ENCODE results near the gene PTPRE.
A peak's percentile ranks its signal among the peaks of the same experiment; 100 is the strongest.
"Not testable (repeated sequence)": the region's sequence is repeated elsewhere in the genome, so short reads cannot be mapped to it uniquely, and the experiment has no call there.

The PTPRE gene

DNA sequence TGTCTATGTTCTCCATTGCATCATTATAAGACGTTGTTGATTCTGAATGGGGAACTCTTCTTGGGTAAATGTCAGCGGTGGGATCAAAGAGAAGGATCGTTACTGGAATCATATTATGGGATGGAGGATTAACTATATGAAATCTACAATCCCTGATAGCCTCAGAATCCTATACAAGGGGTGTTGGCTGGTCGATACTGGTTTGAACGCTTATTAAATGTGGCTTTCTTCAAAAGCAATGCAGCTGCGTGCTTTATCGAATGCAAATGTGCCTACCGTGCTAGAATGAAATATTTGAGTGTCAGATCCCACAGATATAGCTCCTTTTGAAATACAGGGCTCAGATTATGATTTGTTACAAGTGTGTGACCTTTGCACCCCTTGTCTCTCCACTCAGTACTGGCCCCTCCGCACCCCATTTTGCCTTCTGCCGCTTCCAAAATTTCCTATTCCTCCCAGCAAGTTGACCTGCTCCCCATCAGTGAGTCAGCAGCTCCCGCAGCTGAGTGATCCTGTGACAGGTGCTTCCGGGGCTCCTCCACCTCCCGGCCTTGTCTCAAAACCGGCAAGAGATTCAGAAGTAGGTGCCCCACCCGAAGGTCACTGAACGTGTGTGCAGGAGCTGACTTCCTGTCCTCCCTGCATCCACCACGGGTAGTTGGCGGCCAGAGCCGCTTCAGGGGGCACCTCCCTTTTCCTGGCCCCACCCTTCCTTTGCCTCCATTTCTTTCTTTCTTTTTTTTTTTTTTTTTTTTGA lies 76.6 kb downstream of the PTPRE start:
- DNase-seq (ENCODE audit: low spot score) = no peak

DNA sequence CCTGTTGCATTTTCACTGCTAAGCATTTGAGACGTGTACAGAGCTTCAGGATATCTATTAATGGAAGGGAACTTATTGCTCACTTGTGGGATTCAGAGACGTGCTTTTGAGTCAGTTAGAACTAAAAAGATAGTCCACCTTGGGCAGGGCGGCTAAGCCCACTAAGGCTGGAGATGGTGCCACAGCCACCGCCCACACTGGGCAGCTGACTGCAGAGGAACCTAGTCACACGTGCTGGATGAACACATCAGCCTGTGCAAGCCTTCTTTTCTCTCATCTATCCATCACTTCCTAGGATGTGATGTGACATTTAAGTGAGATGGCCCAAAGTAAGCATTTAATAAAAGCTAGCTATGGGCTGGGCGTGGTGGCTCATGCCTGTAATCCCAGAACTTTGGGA lies 78.0 kb downstream of the PTPRE start:
- no peak for DNase-seq (ENCODE audit: low spot score)

DNA sequence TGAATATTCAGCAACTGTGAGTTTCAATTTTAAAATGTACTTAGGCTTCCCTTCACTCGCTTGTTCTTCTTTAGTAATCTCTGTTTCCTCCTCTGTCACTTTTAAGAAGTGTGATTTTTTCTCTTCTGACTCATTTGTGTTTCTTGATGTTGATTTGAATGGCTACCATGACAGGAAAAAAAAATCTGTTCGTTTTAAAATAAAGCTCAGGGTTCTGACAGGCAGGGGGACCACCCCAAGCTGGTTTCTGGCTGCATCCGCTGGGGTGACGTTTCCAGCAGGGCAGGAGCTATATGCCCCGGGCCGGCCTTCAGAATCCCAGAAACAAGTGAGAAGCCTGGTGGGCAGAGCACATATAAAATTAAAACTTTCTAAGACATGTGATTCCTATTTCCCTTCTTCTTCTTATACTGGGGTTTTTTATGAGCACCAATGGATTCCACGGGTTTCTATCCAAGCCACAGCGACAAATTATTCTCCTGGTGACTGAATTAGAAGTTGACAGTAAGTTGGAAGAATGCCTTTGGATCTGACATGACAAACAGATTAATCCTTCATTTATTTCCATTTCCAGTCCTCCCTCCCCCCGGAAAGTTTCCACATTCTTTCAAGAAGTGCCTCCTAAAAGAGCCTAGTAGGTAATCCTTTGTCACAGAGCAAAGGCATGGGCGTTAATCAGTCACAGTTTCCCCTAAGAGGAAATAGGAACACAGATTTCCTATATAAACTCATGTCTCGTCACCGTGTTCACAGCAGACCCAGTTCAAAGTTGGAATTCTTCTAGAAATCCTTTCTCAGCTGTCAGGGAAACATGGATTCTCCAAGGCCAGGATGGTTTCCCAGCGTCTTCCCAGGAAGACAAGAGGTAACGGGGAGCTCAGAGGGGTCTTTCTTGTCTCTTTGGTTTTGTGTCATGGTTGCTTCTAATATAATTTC lies 79.9 kb downstream of the PTPRE start:
- DNase-seq (ENCODE audit: low spot score) = no peak

GRCh38 chr10:127987467-127988380 lies 80.8 kb downstream of the PTPRE start:
- DNase-seq (ENCODE audit: low spot score) = no peak

GRCh38 chr10:127989481-127990012 lies 82.6 kb downstream of the PTPRE start:
- no peak for DNase-seq (ENCODE audit: low spot score)

DNA sequence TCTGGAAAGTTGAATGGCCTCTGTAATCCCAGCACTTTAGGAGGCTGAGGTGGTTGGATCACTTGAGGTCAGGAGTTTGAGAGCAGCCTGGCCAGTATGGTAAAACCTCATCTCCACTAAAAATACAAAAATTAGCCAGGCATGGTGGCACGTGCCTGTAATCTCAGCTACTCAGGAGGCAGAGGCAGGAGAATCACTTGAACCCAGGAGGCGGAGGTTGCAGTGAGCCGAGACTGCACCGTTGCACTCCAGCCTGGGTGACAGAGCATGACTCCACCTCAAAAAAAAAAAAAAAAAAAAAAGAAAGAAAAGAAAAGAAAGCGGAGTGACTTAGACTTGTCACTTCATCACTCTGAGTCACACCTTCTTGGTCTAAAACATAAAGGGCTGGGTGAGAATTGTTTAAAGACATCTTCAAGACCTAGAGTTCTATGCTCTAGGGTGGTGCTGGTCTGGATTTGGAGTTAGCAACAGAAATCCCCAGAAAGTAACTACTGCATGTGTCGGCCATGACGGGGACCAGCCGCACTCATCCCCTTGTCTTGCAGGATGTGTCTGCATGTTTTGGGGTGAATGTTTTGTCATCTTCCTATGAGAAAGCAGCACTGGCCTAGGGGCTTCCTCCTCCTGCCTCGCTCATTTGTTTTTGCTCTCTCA lies 83.4 kb downstream of the PTPRE start:
- not testable (repeated sequence) for DNase-seq (ENCODE audit: low spot score)

- no peak for DNase-seq (ENCODE audit: low spot score)
Measured at GRCh38 chr10:127990846-127991542, 84.1 kb downstream of the PTPRE start.

DNA sequence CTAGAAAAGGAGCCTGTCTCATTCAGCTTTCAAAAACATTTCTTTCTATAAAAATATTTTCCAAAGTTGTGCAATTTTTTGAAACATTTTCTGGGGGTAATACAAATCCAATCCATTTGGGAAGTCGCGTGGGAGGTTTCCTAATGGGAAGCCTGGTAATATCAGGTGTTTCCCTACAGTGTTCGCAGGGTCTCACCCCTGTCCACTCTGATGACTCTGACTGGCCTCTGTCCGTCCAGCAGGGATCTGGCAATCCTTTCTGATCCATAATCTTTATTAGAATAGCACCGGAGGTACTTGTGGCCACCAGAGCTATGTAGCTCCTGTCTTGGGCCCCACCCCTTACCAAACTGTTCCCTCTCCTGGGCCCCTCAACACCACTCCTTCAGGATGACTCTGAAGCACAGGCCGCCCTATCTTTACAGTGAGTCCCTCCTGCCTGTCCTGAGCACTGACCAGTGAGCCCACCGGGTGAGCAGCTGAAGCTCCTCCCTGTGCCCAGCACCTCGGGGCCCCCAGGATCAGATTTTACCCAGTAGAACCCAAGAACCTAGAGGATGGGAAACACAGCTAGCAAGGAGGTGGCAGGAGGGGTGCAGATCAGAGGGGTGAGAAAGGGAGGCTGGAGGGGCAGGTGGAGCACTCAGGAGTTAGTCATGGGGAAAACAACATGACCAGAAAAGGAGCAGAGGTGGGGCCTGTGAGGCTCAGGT lies 84.8 kb downstream of the PTPRE start:
- DNase-seq (ENCODE audit: low spot score) = no peak

GRCh38 chr10:127992376-127992775 lies 85.5 kb downstream of the PTPRE start:
- no peak for DNase-seq (ENCODE audit: low spot score)

DNA sequence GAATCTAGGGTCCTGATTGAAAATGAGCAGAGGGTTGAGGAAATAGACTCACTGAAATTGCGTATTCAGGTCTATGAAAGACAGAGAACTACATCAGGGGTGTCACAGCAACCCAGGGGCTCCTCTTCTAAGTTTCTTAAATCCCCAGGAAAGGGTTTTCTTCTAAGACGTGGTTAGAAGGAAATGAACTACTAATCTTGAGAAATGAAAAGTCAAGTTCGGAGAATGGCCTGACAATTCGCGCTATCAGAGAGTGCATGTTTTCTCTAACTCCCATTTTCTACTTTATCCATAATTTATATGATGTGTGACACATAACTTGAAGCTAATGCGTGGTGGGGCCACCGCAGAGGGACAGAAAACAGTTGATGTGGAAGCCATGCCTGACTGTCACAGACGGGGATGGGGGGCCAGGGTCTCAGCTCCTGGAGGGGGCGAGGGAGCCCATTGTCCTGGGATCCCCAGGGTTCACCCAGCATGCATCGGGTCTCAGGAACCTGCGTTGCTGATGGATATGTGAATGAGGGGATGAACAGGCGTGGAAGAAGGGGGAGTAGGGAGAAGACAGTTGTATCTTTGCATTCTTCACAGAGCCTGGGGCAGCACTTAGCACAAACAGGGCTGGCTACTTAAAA lies 86.3 kb downstream of the PTPRE start:
- no peak for DNase-seq (ENCODE audit: low spot score)

- no peak for DNase-seq (ENCODE audit: low spot score)
Measured at GRCh38 chr10:127995939-127996338, 89.0 kb downstream of the PTPRE start.

DNA sequence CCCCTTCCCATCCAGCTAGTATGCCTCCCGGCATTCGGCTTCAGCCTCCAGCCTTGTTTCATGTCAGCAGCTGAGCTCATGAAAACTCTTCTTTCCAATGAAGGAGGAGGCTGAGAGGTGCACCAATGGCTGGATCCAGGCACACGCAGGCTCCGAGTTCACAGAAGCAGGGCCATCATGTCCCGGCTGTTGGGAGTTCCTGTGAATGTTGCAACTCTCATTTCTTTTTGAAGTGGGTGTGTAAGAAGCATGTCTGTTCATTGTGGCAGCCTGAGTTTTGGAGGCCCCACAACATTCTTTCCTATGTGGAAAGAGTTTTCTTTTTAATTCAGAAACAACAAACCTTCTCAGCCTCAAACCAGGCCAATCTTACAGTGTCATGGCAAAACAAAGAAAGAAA lies 89.7 kb downstream of the PTPRE start:
- no peak for DNase-seq (ENCODE audit: low spot score)

- DNase-seq (ENCODE audit: low spot score) = no peak
Measured at GRCh38 chr10:127997271-127997670, 90.4 kb downstream of the PTPRE start.

GRCh38 chr10:127997937-127998336 lies 91.0 kb downstream of the PTPRE start:
- DNase-seq (ENCODE audit: low spot score) = peak; percentile 72

DNA sequence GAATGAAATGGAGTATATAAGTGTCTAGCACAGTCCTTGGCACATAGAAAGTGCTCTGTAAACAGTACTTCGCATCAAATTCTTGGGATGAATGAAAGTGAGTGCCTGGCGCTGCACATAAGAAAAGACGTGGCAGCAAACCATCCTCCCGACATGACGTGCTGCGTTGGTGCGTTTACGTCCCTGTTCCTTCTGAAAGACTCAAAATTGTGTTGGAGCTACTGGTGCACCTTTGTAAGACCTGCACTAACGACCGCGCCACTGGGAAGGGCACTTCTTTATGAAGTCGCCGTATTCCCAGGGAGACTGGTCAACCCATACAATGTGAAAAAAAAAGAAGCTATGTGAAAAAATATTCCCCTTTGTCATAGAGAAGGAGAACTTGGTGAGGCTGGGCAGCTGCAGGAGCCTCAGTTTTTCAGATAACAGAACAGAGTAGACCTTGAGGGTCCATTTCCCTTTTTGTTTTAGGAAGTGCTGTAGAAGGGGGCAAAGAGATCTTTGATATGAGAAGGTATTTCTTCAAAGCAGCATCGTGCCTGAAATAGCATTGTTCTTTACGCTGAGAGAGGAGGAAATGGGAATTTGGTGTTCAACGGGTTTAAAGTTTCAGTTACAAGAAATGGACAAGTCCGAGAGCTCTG lies 91.7 kb downstream of the PTPRE start:
- no peak for DNase-seq (ENCODE audit: low spot score)

GRCh38 chr10:127999297-128000129 lies 92.6 kb downstream of the PTPRE start:
- peak; percentile 83 for DNase-seq (ENCODE audit: low spot score)

DNA sequence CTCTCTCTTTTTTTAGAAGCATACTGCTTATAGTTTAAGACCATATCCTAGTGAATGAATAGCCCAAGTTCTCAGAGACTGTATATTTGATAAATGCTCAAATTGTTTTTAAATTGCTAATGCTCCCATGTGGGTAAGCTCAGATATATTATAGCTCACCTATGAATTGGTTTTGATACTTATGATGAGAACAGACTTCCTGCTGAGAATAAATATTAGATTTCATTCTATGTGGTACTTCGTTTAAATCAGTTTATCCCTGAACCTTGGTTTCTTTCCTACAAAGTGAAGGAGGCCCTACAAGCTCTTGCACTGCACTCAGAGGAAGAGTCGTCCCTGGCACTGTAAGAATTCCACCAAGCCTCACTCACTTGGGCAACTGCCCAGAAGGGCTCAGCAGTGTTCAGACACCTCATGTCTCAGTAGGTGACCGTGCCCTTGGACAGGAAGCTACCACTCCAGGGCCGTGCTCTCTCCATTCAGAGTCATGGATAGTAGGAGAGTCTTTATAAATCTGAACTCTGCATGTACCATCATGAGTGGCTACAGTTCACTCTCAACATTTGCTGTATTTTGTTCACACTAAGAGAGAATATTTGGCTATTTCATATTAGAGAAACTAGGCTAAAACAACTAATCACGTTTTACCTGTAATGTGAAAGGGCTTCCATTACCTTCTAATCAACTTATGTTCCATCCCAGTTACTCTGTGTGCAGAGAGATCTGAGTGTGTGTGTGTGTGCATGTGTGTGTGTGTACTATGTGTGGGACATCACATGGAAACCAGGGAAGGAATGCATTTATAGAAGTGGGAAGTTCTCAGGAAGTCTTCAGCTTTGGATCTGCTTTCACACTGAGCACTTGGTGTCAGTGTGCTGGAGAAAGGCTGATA lies 93.8 kb downstream of the PTPRE start:
- DNase-seq (ENCODE audit: low spot score) = no peak
